ENCODE measurements around the gene GSN.

GRCh38 chr9:121300283-121301119 lies 32.5 kb downstream of the GSN start:
- TF ChIP-seq CTCF (IDR thresholded peaks at IDR 0.05), result no peak
- no peak for TF ChIP-seq POLR2A (IDR thresholded peaks at IDR 0.05)
